Uterus (tissue), 2 donors: Measurements from ENCODE around the gene IFIT1B.

Experiments used
- POLR2A ChIP-seq, 2 donors: fragments of 450-650 bp; IDR thresholded peaks; one replicate each; pipeline ENCODE4 v1.6.1; 2016; ENCODE audit warnings: antibody characterized with exemption in 2 of 2, mild to moderate bottlenecking in 1 of 2, moderate library complexity in 1 of 2
- TF ChIP-seq, protein P1 (sequence below), 4 experiments: fragments of 200-600 bp in 2 of 4; fragments of 450-650 bp in 2 of 4; sonication (generic) in 2 of 4; IDR thresholded peaks; one replicate each; pipeline ENCODE4 v1.5.1; 2016 to 2019; ENCODE audit warnings: antibody characterized with exemption in 4 of 4, mild to moderate bottlenecking in 2 of 4, moderate library complexity in 1 of 4

DNA sequence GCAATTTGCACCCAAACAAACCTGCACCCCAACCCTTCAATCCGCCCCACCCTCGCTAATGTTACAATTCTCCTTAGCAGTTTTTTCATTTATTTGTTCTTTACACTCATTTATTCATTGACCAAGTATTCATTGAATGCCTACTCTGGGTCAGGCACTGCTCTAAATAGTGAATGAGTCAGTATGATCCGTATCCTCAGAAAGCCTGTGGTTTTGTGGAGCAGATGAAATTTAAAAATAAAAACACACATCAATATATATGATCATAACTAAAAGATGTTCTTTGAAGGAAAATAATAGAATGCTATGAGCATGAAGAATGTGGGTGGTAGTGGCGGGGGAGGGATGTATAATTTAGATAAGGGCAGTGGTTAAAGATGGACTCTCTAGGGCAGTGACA is 49.8 kb downstream of the IFIT1B start:
- TF ChIP-seq, protein P1, sequence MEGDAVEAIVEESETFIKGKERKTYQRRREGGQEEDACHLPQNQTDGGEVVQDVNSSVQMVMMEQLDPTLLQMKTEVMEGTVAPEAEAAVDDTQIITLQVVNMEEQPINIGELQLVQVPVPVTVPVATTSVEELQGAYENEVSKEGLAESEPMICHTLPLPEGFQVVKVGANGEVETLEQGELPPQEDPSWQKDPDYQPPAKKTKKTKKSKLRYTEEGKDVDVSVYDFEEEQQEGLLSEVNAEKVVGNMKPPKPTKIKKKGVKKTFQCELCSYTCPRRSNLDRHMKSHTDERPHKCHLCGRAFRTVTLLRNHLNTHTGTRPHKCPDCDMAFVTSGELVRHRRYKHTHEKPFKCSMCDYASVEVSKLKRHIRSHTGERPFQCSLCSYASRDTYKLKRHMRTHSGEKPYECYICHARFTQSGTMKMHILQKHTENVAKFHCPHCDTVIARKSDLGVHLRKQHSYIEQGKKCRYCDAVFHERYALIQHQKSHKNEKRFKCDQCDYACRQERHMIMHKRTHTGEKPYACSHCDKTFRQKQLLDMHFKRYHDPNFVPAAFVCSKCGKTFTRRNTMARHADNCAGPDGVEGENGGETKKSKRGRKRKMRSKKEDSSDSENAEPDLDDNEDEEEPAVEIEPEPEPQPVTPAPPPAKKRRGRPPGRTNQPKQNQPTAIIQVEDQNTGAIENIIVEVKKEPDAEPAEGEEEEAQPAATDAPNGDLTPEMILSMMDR (IDR thresholded peaks at IDR 0.05) = no peak
- TF ChIP-seq POLR2A (IDR thresholded peaks at IDR 0.05) = no peak
